Neutrophil (primary cell): ENCODE results near the gene ATP2B1.

Source experiments
- H3K27ac ChIP-seq: fragments of 200-600 bp; sonication (generic); 2 replicates; pipeline ENCODE4 v1.5.1; 2016; ENCODE audit warnings: mild to moderate bottlenecking, moderate library complexity
- H3K27me3 ChIP-seq: fragments of 200-600 bp; sonication (generic); 2 replicates; pipeline ENCODE4 v1.6.0; 2016; ENCODE audit warnings: mild to moderate bottlenecking
- H3K36me3 ChIP-seq: fragments of 200-600 bp; sonication (generic); 2 replicates; pipeline ENCODE4 v1.5.1; 2017
- H3K4me1 ChIP-seq, 2 experiments: fragments of 200-600 bp in 1 of 2; sonication (generic) in 1 of 2; 1 replicate in 1 of 2; 2 replicates in 1 of 2; pipeline versions ENCODE4 v1.5.1 to v1.6.1; 2013 to 2016; ENCODE audit warnings: low read depth in 1 of 2, low read length in 1 of 2, mild to moderate bottlenecking in 1 of 2, moderate library complexity in 1 of 2; ENCODE audit not compliant: control insufficient read depth in 1 of 2, insufficient read depth in 1 of 2
- H3K4me3 ChIP-seq, 2 experiments: fragments of 200-600 bp in 1 of 2; sonication (generic) in 1 of 2; 1 replicate in 1 of 2; 2 replicates in 1 of 2; pipeline ENCODE4 v1.5.1; 2013 to 2016; ENCODE audit warnings: low read depth in 1 of 2, low read length in 1 of 2, mild to moderate bottlenecking in 1 of 2, moderate library complexity in 1 of 2
- H3K9me3 ChIP-seq: fragments of 200-600 bp; sonication (generic); 2 replicates; pipeline ENCODE4 v1.5.1; 2016
- CTCF ChIP-seq: fragments of 200-600 bp; sonication (generic); IDR thresholded peaks from 2 replicates; pipeline ENCODE4 v1.5.1; 2016; ENCODE audit warnings: antibody characterized with exemption

ATP2B1 gene

GRCh38 chr12:89642959-89643358 lies 65.7 kb downstream of the ATP2B1 start:
- Histone ChIP-seq H3K27ac (no peak overlapping the region), H3K9me3 (no peaks in the 10 kb centered on the region), H3K4me3 (no peak overlapping the region), H3K36me3 (peaks cover 20% of the 10 kb centered on the region), H3K27me3 (no peaks in the 10 kb centered on the region), H3K4me1 (no peaks in the 10 kb centered on the region)
- no peak for TF ChIP-seq CTCF

- H3K27me3 ChIP-seq: no peaks in the 10 kb centered on the region
- no peaks in the 10 kb centered on the region for H3K9me3 ChIP-seq
- no peak overlapping the region for H3K4me3 ChIP-seq
- H3K36me3 ChIP-seq: peaks cover 34% of the 10 kb centered on the region
- no peak for TF ChIP-seq CTCF
- H3K27ac ChIP-seq: peak overlapping the region; percentile 6
- no peaks in the 10 kb centered on the region for H3K4me1 ChIP-seq
These were observed 71.9 kb downstream of the ATP2B1 start for GRCh38 chr12:89636776-89637160.

GRCh38 chr12:89636052-89636775 lies 72.4 kb downstream of the ATP2B1 start:
- H3K4me3 ChIP-seq: no peak overlapping the region
- H3K9me3 ChIP-seq: no peaks in the 10 kb centered on the region
- H3K4me1 ChIP-seq: no peaks in the 10 kb centered on the region
- peak overlapping the region; percentile 6 for H3K27ac ChIP-seq
- H3K27me3 ChIP-seq: no peaks in the 10 kb centered on the region
- peaks cover 29% of the 10 kb centered on the region for H3K36me3 ChIP-seq
- no peak for TF ChIP-seq CTCF

- TF ChIP-seq CTCF: no peak
- H3K4me3 ChIP-seq: no peak overlapping the region
- no peaks in the 10 kb centered on the region for H3K9me3 ChIP-seq
- no peak overlapping the region for H3K27ac ChIP-seq
- no peaks in the 10 kb centered on the region for H3K4me1 ChIP-seq
- peaks cover 30% of the 10 kb centered on the region for H3K36me3 ChIP-seq
- no peaks in the 10 kb centered on the region for H3K27me3 ChIP-seq
These were observed 74.1 kb downstream of the ATP2B1 start for GRCh38 chr12:89634508-89634907.

GRCh38 chr12:89632778-89633177 lies 75.9 kb downstream of the ATP2B1 start:
- TF ChIP-seq CTCF: no peak
- no peaks in the 10 kb centered on the region for H3K4me1 ChIP-seq
- peaks cover 46% of the 10 kb centered on the region for H3K36me3 ChIP-seq
- no peaks in the 10 kb centered on the region for H3K9me3 ChIP-seq
- no peaks in the 10 kb centered on the region for H3K27me3 ChIP-seq
- no peak overlapping the region for H3K27ac ChIP-seq
- H3K4me3 ChIP-seq: no peak overlapping the region
